H9 (cell line): ENCODE data around the gene VWA1. TPM values are rescaled to one million over a fixed set of nuclear protein-coding genes. Genes with fewer than 3 reads are reported as not detected.

Source experiments
- DNase-seq: peaks from one replicate; pipeline ENCODE4 v3.0.0-alpha.2; 2017
- H2AFZ ChIP-seq: one replicate; pipeline ENCODE4 v1.6.1; 2013; ENCODE audit warnings: mild to moderate bottlenecking, low read length, control low read depth, moderate library complexity
- H2AK5ac ChIP-seq: 2 replicates; pipeline ENCODE4 v1.6.1; 2013; ENCODE audit warnings: low read length, control low read depth, mixed read lengths; ENCODE audit not compliant: insufficient read length
- H2BK120ac ChIP-seq: one replicate; pipeline ENCODE4 v1.6.1; 2013; ENCODE audit warnings: low read depth, mild to moderate bottlenecking, low read length, control low read depth, inconsistent platforms; ENCODE audit not compliant: poor library complexity, severe bottlenecking
- H2BK12ac ChIP-seq: 2 replicates; pipeline ENCODE4 v1.6.1; 2013; ENCODE audit warnings: low read length, control low read depth, mixed read lengths, low read depth; ENCODE audit not compliant: insufficient read length
- H2BK15ac ChIP-seq: 2 replicates; pipeline ENCODE4 v1.6.1; 2013; ENCODE audit warnings: low read depth, low read length, control low read depth
- H2BK20ac ChIP-seq: one replicate; pipeline ENCODE4 v1.6.1; 2013; ENCODE audit warnings: low read depth, mild to moderate bottlenecking, low read length, control low read depth, inconsistent platforms; ENCODE audit not compliant: poor library complexity, severe bottlenecking
- H2BK5ac ChIP-seq: 2 replicates; pipeline ENCODE4 v1.6.1; 2013; ENCODE audit warnings: low read length, control low read depth, mixed read lengths; ENCODE audit not compliant: insufficient read length
- H3K14ac ChIP-seq: 2 replicates; pipeline ENCODE4 v1.6.1; 2013; ENCODE audit warnings: low read length, control low read depth; ENCODE audit not compliant: insufficient read depth
- H3K18ac ChIP-seq: 2 replicates; pipeline ENCODE4 v1.6.1; 2013; ENCODE audit warnings: low read depth, mild to moderate bottlenecking, mixed read lengths, low read length, control low read depth; ENCODE audit not compliant: insufficient read length
- H3K23ac ChIP-seq: 2 replicates; pipeline ENCODE4 v1.6.1; 2013; ENCODE audit warnings: low read length, control low read depth, mixed read lengths, low read depth; ENCODE audit not compliant: insufficient read length
- H3K23me2 ChIP-seq: 2 replicates; pipeline ENCODE4 v1.6.1; 2013; ENCODE audit warnings: low read depth, mild to moderate bottlenecking, mixed read lengths, low read length, control low read depth; ENCODE audit not compliant: insufficient read length, poor library complexity, severe bottlenecking
- H3K27ac ChIP-seq: 2 replicates; pipeline ENCODE4 v1.5.1; 2013; ENCODE audit warnings: low read length, control low read depth, mixed read lengths, low read depth; ENCODE audit not compliant: insufficient read length
- H3K27me3 ChIP-seq: 2 replicates; pipeline ENCODE4 v1.6.1; 2013; ENCODE audit warnings: low read length, control low read depth, inconsistent platforms; ENCODE audit not compliant: insufficient read depth
- H3K4ac ChIP-seq: 2 replicates; pipeline ENCODE4 v1.6.1; 2013; ENCODE audit warnings: low read depth, mild to moderate bottlenecking, control low read depth, inconsistent platforms, low read length, moderate library complexity
- H3K4me1 ChIP-seq: 2 replicates; pipeline ENCODE4 v1.6.1; 2013; ENCODE audit warnings: low read length, control low read depth, inconsistent platforms; ENCODE audit not compliant: insufficient read depth
- H3K4me2 ChIP-seq: 2 replicates; pipeline ENCODE4 v1.6.1; 2013; ENCODE audit warnings: low read length, control low read depth, mixed read lengths; ENCODE audit not compliant: insufficient read length, insufficient read depth
- H3K56ac ChIP-seq: 2 replicates; pipeline ENCODE4 v1.6.1; 2013; ENCODE audit warnings: low read depth, mild to moderate bottlenecking, mixed read lengths, low read length, control low read depth; ENCODE audit not compliant: insufficient read length
- H3K79me1 ChIP-seq: 2 replicates; pipeline ENCODE4 v1.6.1; 2013; ENCODE audit warnings: low read depth, mild to moderate bottlenecking, moderate library complexity, low read length, control low read depth, inconsistent platforms; ENCODE audit not compliant: insufficient read depth, poor library complexity, severe bottlenecking
- H3K79me2 ChIP-seq: 2 replicates; pipeline ENCODE4 v1.6.1; 2013; ENCODE audit warnings: low read length, control low read depth, inconsistent platforms; ENCODE audit not compliant: insufficient read depth
- H3K9ac ChIP-seq: 2 replicates; pipeline ENCODE4 v1.6.1; 2013; ENCODE audit warnings: low read length, control low read depth, mixed read lengths; ENCODE audit not compliant: insufficient read length; ENCODE audit errors: extremely low read depth
- H3K9me3 ChIP-seq: one replicate; pipeline ENCODE4 v1.6.1; 2013; ENCODE audit warnings: low read depth, low read length, inconsistent platforms; ENCODE audit not compliant: control insufficient read depth
- H3T11ph ChIP-seq: one replicate; pipeline ENCODE4 v1.6.1; 2013; ENCODE audit warnings: mild to moderate bottlenecking, low read length, control low read depth, inconsistent platforms
- H4K20me1 ChIP-seq: one replicate; pipeline ENCODE4 v1.6.1; 2013; ENCODE audit not compliant: control insufficient read depth, insufficient read length, insufficient read depth
- H4K5ac ChIP-seq: 2 replicates; pipeline ENCODE4 v1.6.1; 2013; ENCODE audit warnings: low read depth, mild to moderate bottlenecking, mixed read lengths, low read length, control low read depth; ENCODE audit not compliant: insufficient read length
- H4K8ac ChIP-seq: replicated peaks from 2 replicates; pipeline ENCODE4 v1.6.1; 2013; ENCODE audit warnings: low read length, control low read depth, mixed read lengths, low read depth; ENCODE audit not compliant: insufficient read length
- H4K91ac ChIP-seq: 2 replicates; pipeline ENCODE4 v1.6.1; 2013; ENCODE audit warnings: low read depth, mild to moderate bottlenecking, moderate library complexity, mixed read lengths, low read length, control low read depth; ENCODE audit not compliant: insufficient read length
- H3K27ac Mint-ChIP-seq, 3 experiments: 2 replicates in 2 of 3; 3 replicates in 1 of 3; pipeline ENCODE4 v1.8.0; 2020 to 2021; ENCODE audit warnings: mixed read lengths in 3 of 3, mild to moderate bottlenecking in 1 of 3, moderate library complexity in 1 of 3
- H3K27me3 Mint-ChIP-seq: 2 replicates; pipeline ENCODE4 v1.8.0; 2021; ENCODE audit warnings: low read depth, mild to moderate bottlenecking, moderate library complexity, mixed read lengths
- H3K36me3 Mint-ChIP-seq, 3 experiments: 2 replicates in 2 of 3; 3 replicates in 1 of 3; pipeline ENCODE4 v1.8.0; 2020 to 2021; ENCODE audit warnings: low read depth in 3 of 3, mixed read lengths in 3 of 3; ENCODE audit not compliant: insufficient read depth in 1 of 3
- H3K4me1 Mint-ChIP-seq, 2 experiments: 2 replicates each; pipeline ENCODE4 v1.8.0; 2020; ENCODE audit warnings: mixed read lengths in 2 of 2
- H3K4me3 Mint-ChIP-seq, 2 experiments: 2 replicates in 1 of 2; 3 replicates in 1 of 2; pipeline ENCODE4 v1.8.0; 2020 to 2021; ENCODE audit warnings: mild to moderate bottlenecking in 2 of 2, mixed read lengths in 2 of 2, moderate library complexity in 1 of 2
- H3K9me3 Mint-ChIP-seq, 2 experiments: 2 replicates in 1 of 2; 3 replicates in 1 of 2; pipeline ENCODE4 v1.8.0; 2020; ENCODE audit warnings: mild to moderate bottlenecking in 2 of 2, mixed read lengths in 2 of 2, moderate library complexity in 1 of 2
- CTCF ChIP-seq: fragments of 200-600 bp; sonication (generic); conservative IDR thresholded peaks from 3 replicates; pipeline ENCODE4 v1.8.0; 2021; ENCODE audit warnings: antibody characterized with exemption, mild to moderate bottlenecking
- WGBS: extraction: QIAGEN DNeasy Blood & Tissue Kit; methylation state at CpG from one replicate; pipeline ENCODE4 v1.1.7; 2013; ENCODE audit warnings: missing lambda C conversion rate, low lambda C conversion rate, mixed read lengths; ENCODE audit not compliant: insufficient read length; ENCODE audit errors: extremely low coverage; 5-methylcytosine and 5-hydroxymethylcytosine counted together
- total RNA-seq: library from RNA; stranded (reverse); gene quantifications from 2 replicates; pipeline ENCODE4 v1.2.1, GENCODE V29; 2021

VWA1 gene
- total RNA-seq, 1 experiment from 2014 or later = 57.1 TPM

- peaks cover 3 to 5% (median 4%) of the 10 kb centered on the region in 3 experiments; a peak in 6 of 7 replicates for H3K36me3 Mint-ChIP-seq
- no peaks in the 10 kb centered on the region for H4K20me1 ChIP-seq
- no peak overlapping the region for H3K9ac ChIP-seq
- H3K79me2 ChIP-seq = no peaks in the 10 kb centered on the region
- H4K91ac ChIP-seq = no peak overlapping the region
- H3K4me1 ChIP-seq = peaks cover 3% of the 10 kb centered on the region; the same call in 1 of the 2 replicates
- H3K4ac ChIP-seq = no peak overlapping the region
- H3K4me3 Mint-ChIP-seq = 0 out of 5 replicates have a peak overlapping the region, but pooled peaks of 1 of the 2 experiments have one; percentile 31
- peaks cover 32 to 48% of the 10 kb centered on the region in 2 experiments for H3K4me1 Mint-ChIP-seq
- no peak overlapping the region for H3K18ac ChIP-seq
- H2AFZ ChIP-seq = no peak overlapping the region
- no peak overlapping the region for H2BK20ac ChIP-seq
- H3K9me3 Mint-ChIP-seq = peaks cover 3 to 4% of the 10 kb centered on the region in 2 experiments; a peak in 4 of 5 replicates
- H3K27ac Mint-ChIP-seq = no peak overlapping the region
- no peak overlapping the region for H2BK120ac ChIP-seq
- H2BK15ac ChIP-seq = no peak overlapping the region
- no peak overlapping the region for H2BK5ac ChIP-seq
- no peaks in the 10 kb centered on the region for H3K79me1 ChIP-seq
- H3K27me3 Mint-ChIP-seq = no peaks in the 10 kb centered on the region
- no peak overlapping the region for H3K23ac ChIP-seq
- no peak for TF ChIP-seq CTCF
- H4K8ac ChIP-seq = no peak overlapping the region
- H3K23me2 ChIP-seq = peaks cover 3% of the 10 kb centered on the region
- H3K9me3 ChIP-seq = no peaks in the 10 kb centered on the region
- no peak overlapping the region for H3K56ac ChIP-seq
- H3T11ph ChIP-seq = no peak overlapping the region
- H2BK12ac ChIP-seq = no peak overlapping the region
- H3K27me3 ChIP-seq = no peaks in the 10 kb centered on the region
- peak overlapping the region; percentile 80; the same call in 1 of the 2 replicates for H3K14ac ChIP-seq
- no peak overlapping the region for H3K4me2 ChIP-seq
- DNase-seq = peak; percentile 33
- no peak overlapping the region for H4K5ac ChIP-seq
- H2AK5ac ChIP-seq = no peak overlapping the region
- WGBS = no CpG with 5 or more reads among the region's 22 CpGs
- no peak overlapping the region for H3K27ac ChIP-seq
These were observed 7.7 kb upstream of the VWA1 start for GRCh38 chr1:1427820-1428148.
